Activated naive CD8-positive, alpha-beta T cell treated with anti-CD3 and anti-CD28 coated beads, Interleukin-2, amount 10 ng/mL, durations not matched to agents 7 days and 5 days (primary cell): ENCODE measurements around the gene LIFR. TPM values are rescaled to one million over a fixed set of nuclear protein-coding genes. Genes with fewer than 3 reads are reported as not detected.

Experiments
- ATAC-seq: fragments of 150-1000 bp; cut with Tn5 transposase; one replicate; pipeline ENCODE4 v1.10.0; 2021; ENCODE audit warnings: low read depth, moderate library complexity
- POLR2A ChIA-PET: fragments of 350-600 bp; sonication (Branson Sonifier 250); formaldehyde crosslinking; loops from one replicate; lab custom pipeline; 2021; ENCODE audit warnings: antibody characterized with exemption; lab: Charles Lee
- DNase-seq: peaks from one replicate; pipeline ENCODE4 v3.0.0; 2021
- H3K27ac Mint-ChIP-seq: one replicate; pipeline ENCODE4 v1.8.0; 2022; ENCODE audit warnings: mild to moderate bottlenecking, mixed read lengths
- H3K27me3 Mint-ChIP-seq: one replicate; pipeline ENCODE4 v1.8.0; 2022; ENCODE audit warnings: mild to moderate bottlenecking, moderate library complexity, mixed read lengths
- H3K36me3 Mint-ChIP-seq: one replicate; pipeline ENCODE4 v1.8.0; 2021; ENCODE audit warnings: mild to moderate bottlenecking, mixed read lengths
- H3K4me1 Mint-ChIP-seq: one replicate; pipeline ENCODE4 v1.8.0; 2021; ENCODE audit warnings: mixed read lengths
- H3K4me3 Mint-ChIP-seq: one replicate; pipeline ENCODE4 v1.8.0; 2022; ENCODE audit warnings: mild to moderate bottlenecking, moderate library complexity, mixed read lengths
- H3K9me3 Mint-ChIP-seq: one replicate; pipeline ENCODE4 v1.8.0; 2021; ENCODE audit warnings: mixed read lengths
- total RNA-seq, 2 experiments: library from RNA; stranded (reverse); gene quantifications; one replicate each; pipeline ENCODE4 v1.2.3, GENCODE V29; 2021

The LIFR gene
- total RNA-seq, 2 experiments from 2014 or later, result not detected

- no peaks in the 10 kb centered on the region for H3K4me1 Mint-ChIP-seq
- no peaks in the 10 kb centered on the region for H3K36me3 Mint-ChIP-seq
- H3K27ac Mint-ChIP-seq, result no peak overlapping the region
- DNase-seq (no peak), ATAC-seq (no peak)
- POLR2A ChIA-PET, result no interaction called here
- peaks cover 28% of the 10 kb centered on the region for H3K27me3 Mint-ChIP-seq
- H3K9me3 Mint-ChIP-seq, result no peaks in the 10 kb centered on the region
- H3K4me3 Mint-ChIP-seq, result no peak overlapping the region
Observed at GRCh38 chr5:38468978-38469706, 87.3 kb downstream of the LIFR start.

- Mint-ChIP-seq H3K36me3 (no peaks in the 10 kb centered on the region), H3K4me3 (no peak overlapping the region), H3K27ac (no peak overlapping the region), H3K9me3 (no peaks in the 10 kb centered on the region), H3K4me1 (no peaks in the 10 kb centered on the region), H3K27me3 (peaks cover 21% of the 10 kb centered on the region)
- no peak for DNase-seq
- no peak for ATAC-seq
- POLR2A ChIA-PET, result no interaction called here
Observed at GRCh38 chr5:38468202-38468673, 88.2 kb downstream of the LIFR start.

DNA sequence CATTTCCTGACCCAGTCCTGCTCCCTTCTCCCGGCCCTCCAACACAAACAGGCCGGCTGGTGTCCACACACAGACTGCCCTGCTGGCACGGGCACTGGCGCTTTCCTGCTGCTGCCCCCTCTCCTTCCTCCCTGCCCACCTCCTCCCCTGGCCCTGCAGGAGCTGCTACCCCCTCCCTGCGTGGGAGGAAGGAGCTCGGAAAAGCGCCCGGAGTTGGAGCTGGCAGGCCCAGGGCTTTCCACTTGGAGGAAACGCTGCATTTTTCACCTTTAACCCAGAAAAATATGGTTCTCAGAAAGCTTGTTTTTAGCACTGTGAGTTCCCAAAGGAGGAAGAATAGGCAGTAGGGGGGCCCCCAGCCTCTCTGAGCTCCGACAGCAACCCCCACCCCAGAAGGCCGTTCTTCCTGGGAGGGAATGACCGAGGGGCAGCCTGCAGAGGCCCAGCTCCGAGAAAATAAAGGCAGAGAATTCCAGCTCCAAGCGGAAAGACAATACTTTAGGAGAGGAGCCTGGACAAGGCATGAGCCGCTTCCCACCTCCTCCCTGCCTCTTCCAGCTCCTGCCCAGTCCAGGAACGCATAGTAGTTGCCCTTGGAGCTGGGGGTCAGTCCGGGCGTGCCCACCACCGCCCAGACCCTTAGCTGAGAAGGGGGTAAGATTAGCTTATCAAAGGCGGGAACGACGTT lies 88.9 kb downstream of the LIFR start:
- no peak for ATAC-seq
- no peak for DNase-seq
- Mint-ChIP-seq H3K27ac (no peak overlapping the region), H3K27me3 (peaks cover 17% of the 10 kb centered on the region), H3K4me3 (no peak overlapping the region), H3K4me1 (no peaks in the 10 kb centered on the region), H3K9me3 (no peaks in the 10 kb centered on the region), H3K36me3 (no peaks in the 10 kb centered on the region)
- POLR2A ChIA-PET, result no interaction called here

GRCh38 chr5:38466424-38467189 lies 89.8 kb downstream of the LIFR start:
- POLR2A ChIA-PET, result no interaction called here
- H3K9me3 Mint-ChIP-seq, result no peaks in the 10 kb centered on the region
- ATAC-seq (no peak), DNase-seq (no peak)
- H3K27me3 Mint-ChIP-seq, result peaks cover 18% of the 10 kb centered on the region
- no peak overlapping the region for H3K4me3 Mint-ChIP-seq
- peaks cover 2% of the 10 kb centered on the region for H3K4me1 Mint-ChIP-seq
- no peak overlapping the region for H3K27ac Mint-ChIP-seq
- H3K36me3 Mint-ChIP-seq, result no peaks in the 10 kb centered on the region

DNA sequence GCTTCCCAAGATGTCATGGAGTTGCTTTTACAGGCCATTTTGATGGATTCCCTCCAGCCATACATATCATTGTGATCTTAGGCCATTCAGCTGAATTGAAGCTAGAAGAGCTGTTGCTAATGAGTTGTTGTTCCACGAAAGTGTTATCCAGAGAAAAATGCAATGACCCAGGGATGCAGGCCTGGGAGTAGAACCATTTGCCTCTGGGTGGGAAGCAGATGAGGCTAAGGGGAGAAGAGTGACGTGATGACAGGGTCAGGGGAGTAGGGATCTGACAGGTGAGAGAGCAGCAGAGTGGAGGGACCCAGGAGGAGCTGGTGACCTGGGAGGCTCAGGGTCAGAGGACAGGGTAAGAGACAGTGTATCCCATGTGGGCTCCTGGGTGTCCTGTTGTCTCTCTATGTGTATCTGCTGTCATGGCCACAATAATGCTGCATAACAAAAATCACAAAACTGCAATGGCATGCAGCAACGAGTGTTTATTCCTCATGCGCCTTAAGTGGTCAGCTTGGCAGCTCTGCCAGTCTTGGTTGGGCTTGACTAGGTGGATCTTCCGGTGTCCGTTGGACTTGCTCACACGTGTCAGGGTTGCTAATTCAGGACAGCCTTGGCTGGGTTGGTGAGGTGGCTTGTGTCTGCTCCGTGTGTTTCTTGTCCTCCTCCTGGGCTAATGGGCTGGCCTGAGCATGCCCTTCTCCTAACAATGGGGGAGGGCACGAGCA lies 90.6 kb downstream of the LIFR start:
- DNase-seq (no peak), ATAC-seq (no peak)
- H3K4me1 Mint-ChIP-seq, result peaks cover 2% of the 10 kb centered on the region
- no peaks in the 10 kb centered on the region for H3K36me3 Mint-ChIP-seq
- no peak overlapping the region for H3K27ac Mint-ChIP-seq
- peaks cover 15% of the 10 kb centered on the region for H3K27me3 Mint-ChIP-seq
- H3K4me3 Mint-ChIP-seq, result no peak overlapping the region
- no peaks in the 10 kb centered on the region for H3K9me3 Mint-ChIP-seq
- POLR2A ChIA-PET, result no interaction called here

- POLR2A ChIA-PET, result no interaction called here
- Mint-ChIP-seq H3K4me1 (peaks cover 2% of the 10 kb centered on the region), H3K27ac (no peak overlapping the region), H3K9me3 (no peaks in the 10 kb centered on the region), H3K27me3 (peaks cover 21% of the 10 kb centered on the region), H3K4me3 (no peak overlapping the region), H3K36me3 (no peaks in the 10 kb centered on the region)
- no peak for ATAC-seq
- DNase-seq, result no peak
Observed at GRCh38 chr5:38465061-38465460, 91.4 kb downstream of the LIFR start.

DNA sequence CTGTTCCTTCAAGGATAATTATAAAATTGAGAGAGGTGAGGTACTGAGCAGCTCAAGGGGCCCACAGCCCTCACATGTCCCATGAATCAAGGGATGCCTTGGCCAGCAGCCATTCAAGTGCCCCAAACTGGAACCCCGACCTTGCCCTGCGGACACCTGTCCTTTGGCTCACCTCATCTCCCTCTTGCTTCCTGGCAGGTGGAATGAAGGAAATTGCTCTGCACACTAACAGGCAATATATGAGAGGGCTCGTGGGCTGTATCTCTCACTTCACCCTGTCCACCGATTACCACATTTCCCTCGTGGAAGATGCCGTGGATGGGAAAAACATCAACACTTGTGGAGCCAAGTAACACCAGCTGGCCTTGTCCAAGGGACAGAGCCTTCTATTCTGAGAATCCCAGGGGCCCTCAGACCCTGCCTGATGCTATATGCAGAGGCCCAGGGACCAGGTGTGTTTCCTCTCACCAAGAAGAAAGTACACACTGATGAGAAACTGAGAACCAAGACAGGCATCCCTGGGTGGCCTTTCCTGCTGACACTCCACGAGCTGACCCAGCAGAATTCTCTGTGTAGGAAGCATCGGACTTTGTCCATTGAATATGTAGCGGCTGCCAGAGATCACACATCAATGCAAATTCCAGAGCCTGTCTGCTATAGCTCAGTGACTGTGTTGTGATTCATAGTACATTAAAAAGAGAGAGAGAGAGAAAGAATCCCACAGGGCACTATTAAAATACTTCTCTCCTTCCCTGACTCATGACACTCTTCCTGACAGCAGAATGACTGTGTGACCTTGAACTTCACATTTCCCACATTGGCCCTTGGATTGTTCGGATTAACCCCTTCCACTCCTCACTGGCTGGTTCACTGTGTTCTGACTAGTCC lies 92.6 kb downstream of the LIFR start:
- no peak for ATAC-seq
- DNase-seq, result no peak
- Mint-ChIP-seq H3K4me3 (no peak overlapping the region), H3K9me3 (no peaks in the 10 kb centered on the region), H3K27me3 (peaks cover 23% of the 10 kb centered on the region), H3K36me3 (no peaks in the 10 kb centered on the region), H3K27ac (no peak overlapping the region), H3K4me1 (peaks cover 2% of the 10 kb centered on the region)
- POLR2A ChIA-PET, result no interaction called here

- DNase-seq (no peak), ATAC-seq (no peak)
- Mint-ChIP-seq H3K27me3 (peaks cover 29% of the 10 kb centered on the region), H3K36me3 (no peaks in the 10 kb centered on the region), H3K4me3 (no peak overlapping the region), H3K27ac (no peak overlapping the region), H3K9me3 (no peaks in the 10 kb centered on the region), H3K4me1 (peaks cover 2% of the 10 kb centered on the region)
- POLR2A ChIA-PET, result no interaction called here
Observed at GRCh38 chr5:38462976-38463633, 93.3 kb downstream of the LIFR start.

DNA sequence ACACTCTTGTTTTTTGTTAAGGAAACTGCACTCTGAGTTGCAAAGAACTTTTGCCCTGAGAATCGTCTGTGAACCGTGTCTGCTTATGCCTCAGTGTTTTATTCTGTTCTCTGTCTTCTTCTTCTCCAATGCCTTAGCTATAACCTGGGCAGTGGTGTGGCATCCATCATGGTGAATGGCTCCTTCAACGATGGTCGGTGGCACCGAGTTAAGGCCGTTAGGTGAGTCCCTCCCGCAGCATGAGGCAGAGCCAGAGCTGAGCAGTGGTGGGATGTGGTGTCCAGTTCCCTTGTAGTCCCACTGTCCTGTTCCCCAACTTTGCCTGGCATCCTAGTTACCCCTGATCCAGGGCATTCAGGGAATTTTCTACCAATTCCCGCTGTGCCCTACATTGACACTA lies 98.3 kb downstream of the LIFR start:
- no peak overlapping the region for H3K4me3 Mint-ChIP-seq
- H3K4me1 Mint-ChIP-seq, result peaks cover 11% of the 10 kb centered on the region
- peaks cover 70% of the 10 kb centered on the region for H3K27me3 Mint-ChIP-seq
- H3K36me3 Mint-ChIP-seq, result no peaks in the 10 kb centered on the region
- DNase-seq (no peak), ATAC-seq (no peak)
- no peaks in the 10 kb centered on the region for H3K9me3 Mint-ChIP-seq
- POLR2A ChIA-PET, result no interaction called here
- no peak overlapping the region for H3K27ac Mint-ChIP-seq

DNA sequence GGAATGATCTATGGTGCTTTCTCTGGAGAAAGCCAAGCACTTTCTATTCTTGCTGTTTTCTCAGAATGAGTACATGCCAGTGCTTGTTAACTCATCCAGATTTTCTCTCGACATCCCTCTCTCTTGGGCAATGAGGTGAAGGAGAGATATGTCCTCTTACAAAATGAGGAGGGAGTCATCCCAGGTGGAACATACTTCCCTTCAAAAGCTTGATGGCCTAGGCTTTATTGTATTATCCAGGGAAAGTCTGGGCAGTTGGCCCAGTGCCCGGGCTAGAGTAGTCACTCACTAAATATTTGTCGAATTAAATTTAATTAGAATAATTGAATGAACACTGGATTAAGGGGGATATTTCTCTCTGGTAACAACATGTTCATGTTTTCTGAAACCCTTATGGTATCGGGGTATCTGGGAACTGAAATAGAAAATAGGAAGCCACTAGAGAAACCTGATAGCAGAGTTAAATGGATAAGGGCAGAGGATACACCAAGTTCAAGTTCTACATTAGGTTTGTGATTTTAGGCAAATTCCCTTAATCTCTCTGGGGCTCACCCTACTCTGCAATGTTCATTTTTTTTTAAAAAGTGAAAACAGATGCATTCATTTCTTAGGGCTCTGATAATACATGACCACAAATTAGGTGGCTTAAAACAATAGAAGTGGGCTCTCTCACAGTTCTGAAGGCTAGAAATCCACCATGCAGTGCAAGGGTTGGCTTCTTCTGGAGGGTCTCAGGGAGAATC lies 99.6 kb downstream of the LIFR start:
- peaks cover 19% of the 10 kb centered on the region for H3K4me1 Mint-ChIP-seq
- no peak overlapping the region for H3K27ac Mint-ChIP-seq
- H3K36me3 Mint-ChIP-seq, result no peaks in the 10 kb centered on the region
- no peak overlapping the region for H3K4me3 Mint-ChIP-seq
- ATAC-seq (no peak), DNase-seq (no peak)
- no peaks in the 10 kb centered on the region for H3K9me3 Mint-ChIP-seq
- H3K27me3 Mint-ChIP-seq, result peaks cover 75% of the 10 kb centered on the region
- POLR2A ChIA-PET, result no interaction called here

GRCh38 chr5:38455796-38456330 lies 100.6 kb downstream of the LIFR start:
- Mint-ChIP-seq H3K27ac (no peak overlapping the region), H3K27me3 (peaks cover 81% of the 10 kb centered on the region), H3K9me3 (no peaks in the 10 kb centered on the region), H3K4me1 (peaks cover 19% of the 10 kb centered on the region), H3K4me3 (no peak overlapping the region), H3K36me3 (no peaks in the 10 kb centered on the region)
- DNase-seq, result no peak
- ATAC-seq, result no peak
- POLR2A ChIA-PET, result no interaction called here
